ENCODE results near the gene MGAT4D.

DNA sequence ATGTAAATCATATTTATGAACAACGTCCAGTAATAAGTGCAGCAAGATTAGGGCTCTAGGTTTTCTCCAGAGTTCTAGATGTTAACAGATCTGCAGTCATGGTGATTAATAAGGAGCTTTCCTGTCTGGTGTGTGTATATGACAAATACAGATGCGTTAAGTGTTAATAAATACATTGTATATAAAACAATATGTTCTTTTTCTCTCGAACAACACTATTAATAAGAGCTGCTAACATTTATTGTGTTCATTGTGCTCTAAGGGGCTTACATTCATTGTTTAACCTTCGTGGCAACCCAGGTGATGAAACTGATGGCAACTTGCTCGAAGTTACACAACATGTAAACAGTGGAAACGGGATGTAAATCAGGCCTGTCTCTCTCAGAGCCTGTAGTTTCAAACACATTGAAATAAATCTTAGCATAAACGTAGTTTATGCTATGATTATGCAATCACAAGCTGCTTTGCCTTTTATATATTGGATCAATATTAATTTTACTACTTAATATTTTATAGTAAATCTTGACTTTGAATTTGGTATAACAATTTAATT, 70.1 kb downstream of the MGAT4D start:
- TF ChIP-seq ZNF70 (CRISPR knock-in tag; IDR thresholded peaks at IDR 0.05) (no peak), ARNTL (CRISPR knock-in tag; IDR thresholded peaks at IDR 0.05; ENCODE audit: borderline replicate concordance, low read depth) (no peak)
